ENCODE measurements around the gene RASL12. TPM values are rescaled to one million over a fixed set of nuclear protein-coding genes. Genes with fewer than 3 reads are reported as not detected.

Gene RASL12
- total RNA-seq, 1 donor from 2014 or later = 85.7 TPM

DNA sequence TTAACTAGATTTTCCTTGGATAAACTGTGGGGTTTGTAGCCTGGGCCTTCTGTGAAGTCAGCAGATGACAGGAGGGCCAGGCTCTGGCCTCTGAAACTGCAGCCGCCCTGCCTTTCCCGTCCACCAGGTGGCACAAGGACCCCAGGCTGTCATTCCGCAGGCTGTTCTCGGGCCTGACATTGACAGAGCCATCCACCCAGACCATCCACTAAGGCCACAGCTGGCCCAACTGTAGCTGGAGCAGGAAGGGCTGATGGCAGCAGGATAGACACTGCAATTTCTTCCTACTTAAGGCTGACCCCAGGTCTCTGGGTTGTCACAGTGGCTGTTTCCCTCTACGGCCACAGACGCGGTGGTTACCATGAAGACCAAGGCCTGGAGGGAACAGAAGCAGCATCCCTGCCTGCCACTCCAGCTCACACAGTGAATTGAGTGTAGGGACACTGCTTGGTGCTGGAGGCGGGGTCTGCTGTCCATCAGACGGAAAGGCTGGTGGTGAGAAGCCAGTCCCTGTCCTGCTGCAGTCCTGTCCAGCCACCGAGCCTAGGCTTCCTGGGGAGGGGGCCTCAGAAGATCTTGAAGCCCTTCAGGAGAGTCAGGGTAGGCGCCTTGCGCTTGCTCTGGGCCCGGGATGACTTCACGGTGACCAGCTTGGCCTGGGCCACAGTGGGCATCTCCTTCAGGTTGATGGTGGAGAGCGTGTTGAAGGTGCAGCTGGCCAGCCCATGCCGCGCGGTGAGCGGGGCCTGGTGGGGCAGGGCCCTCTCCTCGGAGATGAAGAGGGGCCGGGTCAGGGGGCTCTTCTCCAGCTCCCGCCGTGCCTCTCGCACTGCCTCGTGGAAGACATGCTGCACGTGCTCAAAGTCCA is 13.2 kb downstream of the RASL12 start:
- Histone ChIP-seq H3K4me3 (no peak overlapping the region), H3K27ac (peak overlapping the region; percentile 55), H3K36me3 (peaks cover 0 to 13% of the 10 kb centered on the region in 2 donors), H3K27me3 (no peaks in the 10 kb centered on the region), H3K4me1 (peaks cover 38% of the 10 kb centered on the region), H3K9me3 (no peaks in the 10 kb centered on the region)
- TF ChIP-seq POLR2A (IDR thresholded peaks at IDR 0.05) (no peak), CTCF (IDR thresholded peaks at IDR 0.05) (peak; percentile 83 to 92 (median 85)), POLR2AphosphoS5 (IDR thresholded peaks at IDR 0.05; ENCODE audit: insufficient read depth in 1 of 2, low read depth in 1 of 2) (peak in 1 of 2 donors; percentile 31)
- peak in 1 of 2 donors; percentile 85 for DNase-seq (ENCODE audit: extremely low spot score in 2 of 2)
- intact Hi-C loops (cut with DNase I) = loop anchor here (5.0 kb wide), 1 partner anchor 33 kb away; no protein-coding TSS in a partner anchor

DNA sequence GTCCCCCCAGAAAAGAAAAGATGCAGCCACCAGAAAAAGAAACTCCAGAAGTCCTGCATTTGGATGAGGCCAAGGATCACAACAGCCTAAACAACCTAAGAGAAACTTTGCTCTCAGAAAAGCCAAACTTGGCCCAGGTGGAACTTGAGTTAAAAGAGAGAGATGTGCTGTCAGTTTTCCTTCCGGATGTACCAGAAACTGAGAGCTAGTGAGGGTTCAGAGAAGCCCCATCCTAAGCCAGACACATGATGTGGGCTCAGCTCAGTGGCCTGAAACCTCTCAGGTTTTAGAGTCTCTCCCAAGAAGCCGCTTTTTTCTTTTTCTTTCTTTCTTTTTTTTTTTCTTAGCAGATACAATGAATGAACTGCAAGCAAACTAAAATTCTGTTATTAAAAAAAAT is 14.8 kb downstream of the RASL12 start:
- Histone ChIP-seq H3K27me3 (no peaks in the 10 kb centered on the region), H3K4me1 (peaks cover 34% of the 10 kb centered on the region), H3K36me3 (no peaks in the 10 kb centered on the region), H3K4me3 (no peak overlapping the region), H3K9me3 (no peaks in the 10 kb centered on the region), H3K27ac (no peak overlapping the region)
- intact Hi-C loops (cut with DNase I) = loop anchor here (5.0 kb wide), 1 partner anchor 34 kb away; no protein-coding TSS in a partner anchor
- DNase-seq (ENCODE audit: extremely low spot score in 2 of 2) = no peak
- TF ChIP-seq POLR2AphosphoS5 (IDR thresholded peaks at IDR 0.05; ENCODE audit: insufficient read depth in 1 of 2, low read depth in 1 of 2) = no peak
- no peak for TF ChIP-seq CTCF (IDR thresholded peaks at IDR 0.05)
- TF ChIP-seq POLR2A (IDR thresholded peaks at IDR 0.05) = no peak

- H3K4me3 ChIP-seq = no peak overlapping the region
- H3K4me1 ChIP-seq = peaks cover 30% of the 10 kb centered on the region
- intact Hi-C loops (cut with DNase I) = loop anchor here (5.0 kb wide), 1 partner anchor 36 kb away; no protein-coding TSS in a partner anchor
- H3K27me3 ChIP-seq = no peaks in the 10 kb centered on the region
- no peak for TF ChIP-seq POLR2A (IDR thresholded peaks at IDR 0.05)
- TF ChIP-seq CTCF (IDR thresholded peaks at IDR 0.05) = no peak
- no peak for TF ChIP-seq POLR2AphosphoS5 (IDR thresholded peaks at IDR 0.05; ENCODE audit: insufficient read depth in 1 of 2, low read depth in 1 of 2)
- peak in 1 of 2 donors; percentile 83 for DNase-seq (ENCODE audit: extremely low spot score in 2 of 2)
- H3K9me3 ChIP-seq = no peaks in the 10 kb centered on the region
- H3K36me3 ChIP-seq = no peaks in the 10 kb centered on the region
- H3K27ac ChIP-seq = no peak overlapping the region
These were observed 16.5 kb downstream of the RASL12 start for GRCh38 chr15:65051266-65051665.

GRCh38 chr15:65050270-65050669 is 17.5 kb downstream of the RASL12 start:
- H3K27ac ChIP-seq = no peak overlapping the region
- no peak overlapping the region for H3K4me3 ChIP-seq
- DNase-seq (ENCODE audit: extremely low spot score in 2 of 2) = no peak
- intact Hi-C loops (cut with DNase I) = loop anchor here (5.0 kb wide), 1 partner anchor 37 kb away; no protein-coding TSS in a partner anchor
- H3K36me3 ChIP-seq = no peaks in the 10 kb centered on the region
- H3K27me3 ChIP-seq = no peaks in the 10 kb centered on the region
- H3K4me1 ChIP-seq = peaks cover 23% of the 10 kb centered on the region
- H3K9me3 ChIP-seq = no peaks in the 10 kb centered on the region
- TF ChIP-seq CTCF (IDR thresholded peaks at IDR 0.05) = no peak
- no peak for TF ChIP-seq POLR2A (IDR thresholded peaks at IDR 0.05)
- no peak for TF ChIP-seq POLR2AphosphoS5 (IDR thresholded peaks at IDR 0.05; ENCODE audit: insufficient read depth in 1 of 2, low read depth in 1 of 2)

DNA sequence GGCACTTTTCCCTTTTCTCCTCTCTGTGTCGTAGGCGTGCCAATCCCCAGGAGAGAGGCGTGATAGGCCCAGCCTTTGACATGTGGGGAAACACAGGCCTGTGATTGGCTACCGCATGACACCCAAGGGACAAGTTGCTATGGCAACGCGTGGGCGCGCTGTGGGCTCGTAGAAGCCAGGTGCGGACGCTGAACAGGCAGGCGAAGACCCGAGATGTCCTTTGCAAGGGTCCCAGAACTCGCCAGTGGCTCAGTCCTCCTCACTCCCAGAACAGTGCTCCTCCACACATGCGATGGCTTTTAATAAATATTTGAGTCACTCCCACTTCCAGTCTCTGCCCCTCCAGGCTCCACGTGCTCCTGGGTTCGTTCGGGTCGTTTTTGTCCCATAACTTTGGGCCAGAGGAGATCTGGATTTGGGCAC is 18.4 kb downstream of the RASL12 start:
- intact Hi-C loops (cut with DNase I) = no loop called here
- Histone ChIP-seq H3K4me1 (peaks cover 23% of the 10 kb centered on the region), H3K27me3 (no peaks in the 10 kb centered on the region), H3K36me3 (no peaks in the 10 kb centered on the region), H3K27ac (peak overlapping the region; percentile 2), H3K9me3 (no peaks in the 10 kb centered on the region), H3K4me3 (peak overlapping the region; percentile 9 to 32)
- TF ChIP-seq CTCF (IDR thresholded peaks at IDR 0.05) = no peak
- no peak for TF ChIP-seq POLR2A (IDR thresholded peaks at IDR 0.05)
- TF ChIP-seq POLR2AphosphoS5 (IDR thresholded peaks at IDR 0.05; ENCODE audit: insufficient read depth in 1 of 2, low read depth in 1 of 2) = peak; percentile 14 to 49
- peak in 1 of 2 donors; percentile 93 for DNase-seq (ENCODE audit: extremely low spot score in 2 of 2)
